HG02642 (cell line): ENCODE data around the gene POR.
"Not testable (repeated sequence)": the region's sequence is repeated elsewhere in the genome, so short reads cannot be mapped to it uniquely, and the experiment has no call there.

Experiments
- ATAC-seq: cut with Tn5 transposase; IDR thresholded peaks from one replicate; pipeline ENCODE4 v1.9.1; 2021; ENCODE audit warnings: mild to moderate bottlenecking; ENCODE audit not compliant: unreplicated experiment, poor library complexity

The POR gene

DNA sequence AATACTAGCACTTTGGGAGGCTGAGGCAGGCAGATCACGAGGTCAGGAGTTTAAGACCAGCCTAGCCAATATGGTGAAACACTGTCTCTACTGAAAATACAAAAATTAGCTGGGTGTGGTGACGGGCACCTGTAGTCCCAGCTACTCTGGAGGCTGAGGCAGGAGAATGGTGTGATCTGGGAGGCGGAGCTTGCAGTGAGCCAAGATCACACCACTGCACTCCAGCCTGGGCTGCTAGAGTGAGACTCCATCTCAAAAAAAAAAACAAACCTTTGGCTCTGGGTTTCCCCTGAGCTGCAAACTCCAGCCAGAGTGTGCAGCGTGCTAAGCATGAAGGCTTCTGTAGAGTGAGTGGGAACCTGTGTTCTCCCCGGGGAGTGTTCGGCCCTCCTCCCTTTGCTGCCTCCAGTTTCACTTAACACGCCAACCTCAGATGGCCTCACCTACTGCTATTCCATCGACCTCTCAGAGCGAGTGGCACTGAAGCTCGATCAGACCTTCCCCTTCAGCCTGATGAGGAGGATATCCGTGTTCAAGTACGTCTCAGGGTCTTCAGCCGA lies 31.6 kb upstream of the POR start:
- not testable (repeated sequence) for ATAC-seq

DNA sequence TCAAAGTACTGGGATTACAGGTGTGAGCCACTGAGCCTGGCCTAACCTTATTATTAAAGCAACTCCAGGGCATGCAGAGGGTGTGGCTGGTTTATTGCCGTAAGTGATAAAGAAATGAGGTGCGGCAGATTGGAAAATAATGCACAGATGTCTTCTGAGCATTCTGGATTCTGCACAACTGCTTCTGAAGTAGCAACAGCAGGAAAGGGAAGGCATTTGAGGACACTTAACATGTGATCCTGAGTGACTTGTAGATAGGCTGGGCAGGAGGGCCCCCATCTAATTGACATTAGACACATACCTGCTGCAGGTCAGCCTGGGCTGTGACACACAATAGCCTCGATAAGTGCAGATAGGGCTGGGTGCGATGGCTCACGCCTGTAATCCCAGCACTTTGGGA lies 30.5 kb upstream of the POR start:
- ATAC-seq: no peak

DNA sequence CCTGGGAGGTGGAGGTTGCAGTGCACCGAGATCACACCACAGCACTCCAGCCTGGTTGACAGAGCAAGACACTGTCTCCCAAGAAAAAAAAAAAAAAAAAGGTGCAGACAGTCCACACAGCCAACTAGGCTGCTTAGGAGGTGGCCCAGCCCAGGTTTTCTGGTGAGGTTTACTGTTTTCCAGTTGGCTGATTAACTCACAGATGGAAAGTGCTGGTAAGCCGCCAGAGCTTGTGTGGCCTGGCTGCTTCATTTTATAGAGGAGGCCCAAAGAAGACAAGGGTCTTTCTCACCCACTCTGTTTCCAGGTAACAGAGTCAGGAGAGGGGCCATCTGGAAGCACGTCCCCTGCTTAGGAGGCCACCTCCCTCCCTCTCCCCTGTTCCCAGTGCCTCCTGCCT lies 29.9 kb upstream of the POR start:
- ATAC-seq: no peak

DNA sequence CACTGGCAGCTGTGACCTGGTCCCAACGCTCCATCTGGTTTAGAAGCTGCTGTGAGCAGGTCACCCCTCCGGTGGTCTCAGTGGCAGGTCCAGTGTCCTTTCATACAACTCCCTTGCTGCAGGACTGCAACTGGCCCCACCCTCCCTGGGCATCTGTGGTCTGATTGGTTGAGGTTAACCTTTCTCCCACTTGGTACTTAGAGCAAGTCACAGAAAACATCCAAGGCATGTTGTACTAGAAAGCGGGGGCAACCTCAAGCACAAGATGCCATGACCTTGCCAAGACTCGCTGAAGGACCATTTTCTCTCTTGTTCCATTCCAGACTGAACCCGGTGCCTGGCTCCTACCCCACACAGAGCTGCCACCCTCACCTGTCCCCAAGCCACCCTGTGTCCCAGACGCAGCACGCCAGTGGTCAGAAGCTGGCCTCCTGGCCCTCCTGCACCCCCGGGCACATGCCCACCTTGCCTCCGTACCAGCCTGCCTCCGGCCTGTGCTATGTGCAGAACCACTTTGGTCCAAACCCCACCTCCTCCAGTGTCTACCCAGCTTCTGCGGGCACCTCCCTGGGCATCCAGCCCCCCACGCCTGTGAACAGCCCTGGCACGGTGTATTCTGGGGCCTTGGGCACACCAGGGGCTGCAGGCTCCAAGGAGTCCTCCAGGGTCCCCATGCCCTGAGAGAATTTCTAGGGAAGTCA lies 27.1 kb upstream of the POR start:
- ATAC-seq: no peak

DNA sequence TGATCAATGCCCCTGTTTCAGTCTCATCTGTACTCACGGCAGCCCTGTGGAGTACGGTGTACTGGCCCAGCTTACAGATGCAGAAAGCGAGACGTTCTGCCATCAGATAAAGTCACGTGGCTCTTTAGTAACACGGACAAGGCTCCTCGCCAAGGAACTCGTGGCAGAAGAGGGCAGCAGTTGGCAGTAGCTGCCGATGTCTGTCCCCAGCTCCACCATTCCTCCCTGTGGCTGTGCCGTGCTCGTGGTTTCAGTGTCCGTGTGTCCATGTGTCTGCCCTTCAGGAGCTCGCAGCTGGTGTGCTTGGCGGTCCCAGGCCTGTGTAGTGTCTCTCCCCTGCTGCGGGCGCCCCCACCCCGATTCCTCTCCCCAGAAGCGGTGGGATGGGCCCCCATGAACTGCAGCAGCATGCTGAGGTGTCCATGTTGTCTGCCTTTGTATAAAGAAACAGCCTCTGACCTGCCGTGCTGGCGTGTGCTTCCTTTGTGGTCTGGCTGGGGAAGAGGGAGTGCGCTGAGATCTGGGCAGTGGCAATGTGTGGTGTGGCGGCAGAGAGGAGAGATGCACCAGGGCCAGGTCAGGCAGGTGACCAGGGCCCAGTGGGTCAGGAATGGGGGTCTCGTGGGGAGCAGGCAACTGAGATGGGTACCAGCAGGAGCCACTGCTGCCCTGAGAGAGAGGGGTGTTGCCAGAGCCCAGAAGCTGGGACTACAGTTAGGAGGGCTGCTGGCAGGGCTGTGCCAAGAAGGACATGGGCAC lies 26.3 kb upstream of the POR start:
- no peak for ATAC-seq

DNA sequence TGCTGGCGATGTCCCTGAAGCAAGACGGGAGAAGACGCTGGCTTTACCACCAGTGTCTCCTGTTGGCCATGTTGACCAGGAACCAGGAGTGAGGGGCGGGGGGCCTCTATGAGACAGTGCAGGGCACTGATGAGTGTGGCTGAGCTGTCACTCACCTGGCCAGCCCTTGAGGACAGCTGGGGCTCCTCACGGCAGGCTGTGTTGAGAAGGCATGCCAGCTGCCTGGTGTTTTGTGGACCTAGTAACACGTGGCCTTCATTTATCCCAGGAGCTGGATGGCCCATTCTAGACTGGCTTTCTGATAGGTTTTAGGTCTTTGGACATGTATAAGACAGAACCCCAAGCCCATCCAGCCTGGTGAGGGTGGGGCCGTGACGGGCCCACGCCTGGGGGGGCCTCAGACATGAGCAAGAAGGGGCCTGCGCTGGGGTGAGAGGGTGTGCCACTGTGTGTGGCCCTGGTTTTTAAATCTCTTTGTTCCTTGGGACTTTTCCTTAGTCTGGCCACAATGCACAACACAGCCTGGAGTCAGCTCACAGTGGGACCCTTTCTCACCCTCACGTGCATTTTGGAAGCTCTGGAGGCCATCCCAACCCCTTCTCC lies 25.6 kb upstream of the POR start:
- no peak for ATAC-seq

DNA sequence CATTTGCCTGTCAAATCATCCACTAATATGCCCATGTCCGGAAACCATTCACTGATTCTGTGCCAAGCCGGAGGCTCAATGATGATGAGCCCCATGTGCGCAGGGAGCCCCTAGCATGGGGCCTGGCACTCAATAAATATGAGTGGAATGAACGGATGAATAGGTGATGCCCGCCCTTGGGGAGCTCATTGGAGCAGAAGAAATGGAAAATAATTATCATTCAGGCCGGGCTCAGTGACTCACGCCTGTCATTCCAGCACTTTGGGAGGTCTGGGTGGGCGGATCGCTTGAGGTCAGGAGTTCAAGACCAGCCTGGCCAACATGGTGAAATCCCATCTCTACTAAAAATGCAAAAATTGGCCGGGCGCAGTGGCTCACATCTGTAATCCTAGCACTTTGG lies 25.1 kb upstream of the POR start:
- ATAC-seq: no peak

DNA sequence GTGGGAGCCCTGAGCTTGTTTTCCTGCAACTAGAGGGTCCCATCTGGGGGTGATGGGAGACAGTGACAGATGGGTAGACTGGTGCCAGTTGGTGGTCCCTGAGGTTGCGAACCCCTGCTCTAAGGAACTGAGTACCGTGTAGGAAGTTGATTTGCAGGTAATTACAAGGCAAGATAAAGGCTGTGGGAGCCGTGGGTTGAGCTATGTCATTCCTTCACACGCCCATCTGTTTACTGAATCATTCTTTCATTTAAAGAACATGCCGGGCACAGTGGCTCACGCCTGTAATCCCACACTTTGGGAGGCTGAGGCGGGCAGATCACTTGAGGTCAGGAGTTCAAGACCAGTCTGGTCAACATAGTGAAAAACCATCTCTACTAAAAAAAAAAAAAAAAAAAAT lies 23.7 kb upstream of the POR start:
- ATAC-seq: not testable (repeated sequence)

DNA sequence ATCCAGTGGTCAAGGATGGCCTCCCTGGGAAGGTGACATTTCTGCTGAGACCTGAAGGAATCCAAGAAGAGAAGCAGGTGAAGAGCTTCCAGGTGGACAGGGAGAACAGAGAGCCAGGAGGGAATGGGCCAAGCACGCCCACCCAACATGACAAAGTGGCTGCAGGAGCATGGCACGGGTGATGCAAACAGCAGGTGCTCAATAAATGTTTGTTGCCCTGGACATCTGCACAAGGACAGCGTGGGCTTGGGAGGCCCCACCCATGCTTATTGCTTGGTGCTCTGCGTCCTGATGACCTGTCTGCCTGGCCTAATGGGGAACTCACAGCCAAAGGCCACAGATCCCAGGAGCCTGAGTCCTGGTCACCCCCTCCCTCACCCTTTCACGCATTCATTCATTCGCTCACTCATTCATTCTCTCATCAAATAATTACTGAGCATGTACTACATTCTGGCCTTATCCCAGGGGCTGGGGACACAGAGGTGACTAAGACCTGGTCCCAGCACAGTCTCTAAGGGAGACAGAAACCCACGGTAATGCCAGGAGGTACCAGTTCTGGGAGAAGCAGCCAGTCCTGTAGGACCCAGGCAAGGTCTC lies 23.0 kb upstream of the POR start:
- ATAC-seq: no peak

DNA sequence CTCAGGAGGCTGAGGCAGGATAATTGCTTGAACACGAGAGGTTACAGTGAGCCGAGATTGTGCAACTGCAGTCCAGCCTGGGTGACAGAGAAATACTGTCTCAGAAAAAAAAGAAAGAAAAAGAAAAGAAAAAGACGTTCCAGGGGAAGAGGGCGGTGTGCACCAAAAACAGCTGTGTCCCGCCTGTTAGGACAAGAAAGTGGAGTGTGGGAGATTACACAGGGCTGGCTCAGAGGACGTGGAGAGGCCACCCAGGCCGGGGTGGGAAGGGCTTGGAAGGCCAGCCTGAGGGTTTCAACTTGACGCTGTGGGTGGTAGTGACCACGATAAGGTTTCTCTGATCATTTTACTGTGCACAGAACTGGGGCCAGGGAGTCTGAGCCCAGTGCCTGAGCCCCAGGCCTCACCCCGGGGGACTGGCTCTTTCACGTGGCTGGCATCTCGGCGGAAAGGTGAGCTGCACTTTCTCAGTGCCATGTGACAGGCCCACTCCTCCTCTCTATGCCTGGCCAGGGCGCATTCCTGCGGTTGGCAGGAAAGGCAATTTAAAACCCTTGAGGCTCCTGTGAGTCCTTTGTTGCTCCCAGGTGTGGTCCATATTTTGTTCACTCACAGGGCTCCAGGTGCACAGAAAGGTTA lies 22.2 kb upstream of the POR start:
- no peak for ATAC-seq

DNA sequence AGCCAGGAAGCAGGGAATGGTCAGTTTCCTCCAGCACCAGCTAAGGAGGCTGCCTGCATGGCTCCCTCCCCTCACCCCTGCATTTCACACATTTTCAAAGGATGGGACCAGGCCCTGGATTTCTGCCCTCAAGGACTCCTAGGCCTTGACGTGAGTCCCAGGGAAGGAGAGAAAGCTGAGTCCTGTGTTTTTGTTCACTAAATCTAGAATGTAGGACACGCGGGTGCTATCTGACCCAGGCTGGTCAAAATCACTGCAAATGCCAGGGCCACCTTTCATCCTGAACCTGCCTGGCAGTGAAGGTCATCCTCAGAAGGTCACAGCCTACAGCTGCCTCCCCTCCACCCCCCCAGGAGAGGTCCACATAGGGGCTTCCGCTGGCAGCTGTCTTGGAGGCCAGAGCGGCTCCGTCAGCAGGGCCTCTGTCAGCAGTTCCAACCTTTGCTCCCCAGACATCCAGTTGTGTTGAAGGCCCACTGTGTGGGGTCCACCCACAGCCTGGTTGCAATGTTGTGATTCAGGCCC lies 18.1 kb upstream of the POR start:
- no peak for ATAC-seq

DNA sequence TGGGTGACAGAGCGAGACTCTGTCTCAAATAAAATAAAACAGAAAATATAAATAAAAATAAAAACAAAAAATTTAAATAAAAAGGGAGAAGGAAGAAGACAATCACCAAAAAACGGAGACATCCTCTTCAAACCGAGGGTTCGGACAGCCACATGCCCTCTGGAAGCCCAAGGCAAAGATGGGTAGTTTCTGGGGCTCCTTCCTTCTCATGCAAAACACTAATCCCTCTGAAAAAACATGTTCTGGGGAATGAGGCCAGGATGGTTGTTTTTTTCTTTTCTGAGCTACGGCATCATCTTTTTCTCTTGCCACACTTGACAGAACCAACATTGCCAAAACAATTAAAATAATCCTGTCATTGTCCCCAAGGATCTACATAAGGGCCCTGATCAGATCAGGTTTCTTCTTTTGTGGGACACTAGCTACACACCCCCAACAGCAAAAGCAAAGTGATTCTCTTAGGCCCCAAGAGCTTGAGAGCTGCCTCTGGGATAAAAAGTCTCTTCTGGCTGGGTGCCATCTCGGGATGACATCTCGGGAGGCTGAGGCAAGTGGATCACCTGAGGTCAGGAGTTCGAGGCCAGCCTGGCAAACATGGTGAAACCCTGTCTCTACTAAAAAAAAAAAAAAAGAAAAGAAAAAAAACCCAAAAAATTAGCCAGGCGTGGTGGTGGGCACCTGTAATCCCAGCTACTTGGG lies 14.2 kb upstream of the POR start:
- no peak for ATAC-seq

DNA sequence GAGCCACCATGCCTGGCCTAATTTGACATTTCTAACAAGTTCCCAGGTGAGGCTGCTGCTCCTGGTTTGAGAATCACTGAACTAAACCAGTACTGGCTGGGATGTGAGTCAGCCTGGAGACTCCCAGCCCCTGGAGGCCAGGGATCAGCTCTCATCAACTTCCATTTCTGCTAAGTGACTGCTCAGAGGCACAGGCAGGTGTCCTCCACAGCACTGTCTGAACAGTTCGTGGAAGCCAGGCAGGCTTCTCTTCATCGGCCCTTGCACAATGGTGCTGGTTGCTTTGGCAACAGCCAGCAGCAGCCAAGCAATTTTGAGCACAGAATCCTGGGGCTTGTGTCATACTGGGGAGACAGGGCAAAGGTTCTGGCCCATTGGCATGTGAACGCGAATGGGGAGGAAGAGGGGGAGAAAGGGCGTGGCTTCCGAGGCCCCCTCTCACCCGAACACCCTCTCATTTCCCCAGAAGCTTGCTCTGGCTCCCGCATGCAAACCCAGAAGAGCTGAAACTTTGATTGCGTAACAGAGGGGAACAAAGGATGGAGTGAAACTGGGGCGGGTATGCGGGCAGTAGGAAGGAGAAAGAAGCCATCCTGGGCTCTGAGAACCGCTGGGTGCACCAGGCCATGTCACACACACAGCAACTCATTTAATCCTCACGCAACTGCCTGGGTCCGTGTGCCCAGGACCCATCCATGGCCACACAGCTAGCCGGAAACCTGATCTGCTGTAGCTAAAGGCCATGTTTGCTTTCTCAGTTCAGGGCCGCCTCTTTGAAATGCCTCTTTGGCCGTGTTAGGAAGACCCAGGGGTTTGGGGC lies 9.0 kb upstream of the POR start:
- no peak for ATAC-seq

DNA sequence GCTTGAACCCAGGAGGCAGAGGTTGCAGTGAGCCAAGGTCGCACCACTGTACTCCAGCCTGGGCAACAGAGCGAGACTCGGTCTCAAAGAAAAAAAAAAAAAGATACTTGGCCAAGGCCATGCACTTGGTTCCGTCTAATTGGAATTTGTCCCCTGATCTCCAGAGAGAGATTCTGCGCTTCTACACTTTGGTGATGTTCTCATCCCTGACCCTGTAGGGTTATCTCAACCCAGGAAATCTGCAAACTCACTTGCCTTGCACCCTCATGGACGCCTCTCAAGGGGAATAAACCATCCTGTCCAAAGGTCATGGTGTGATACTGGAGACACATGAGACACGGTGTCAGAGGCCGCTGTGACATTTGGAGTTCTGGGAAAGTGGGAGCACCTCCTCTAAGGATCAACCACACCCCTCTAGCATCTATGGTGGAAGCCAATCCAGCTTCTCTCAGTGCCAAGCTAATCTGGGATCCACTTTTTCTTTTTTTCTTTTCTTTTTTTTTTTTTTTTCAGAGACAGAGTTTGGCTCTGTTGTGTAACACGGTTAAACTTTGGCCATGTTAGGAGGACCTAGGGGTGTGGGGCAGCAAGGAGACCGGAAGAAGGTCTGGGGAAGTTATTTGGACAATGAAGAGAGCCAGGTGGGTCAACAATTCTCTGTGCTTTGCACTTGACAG lies 7.8 kb upstream of the POR start:
- no peak for ATAC-seq

DNA sequence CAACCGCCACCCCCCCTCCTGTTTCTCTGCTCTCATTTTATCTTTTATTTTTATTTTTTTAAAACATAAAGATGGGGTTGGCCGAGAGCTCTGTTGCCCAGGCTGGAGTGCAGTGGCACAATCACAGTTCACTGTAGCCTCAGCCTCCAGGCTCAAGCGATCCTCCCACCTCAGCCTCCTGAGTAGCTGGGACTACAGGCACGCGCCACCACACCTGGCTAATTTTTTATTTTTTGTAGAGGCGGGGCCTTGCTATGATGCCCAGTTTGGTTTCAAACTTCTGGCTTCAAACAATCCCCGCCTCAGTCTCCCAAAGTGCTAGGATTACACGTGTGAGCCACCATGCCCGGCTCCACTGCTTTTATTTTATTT lies 7.3 kb upstream of the POR start:
- ATAC-seq: not testable (repeated sequence)

DNA sequence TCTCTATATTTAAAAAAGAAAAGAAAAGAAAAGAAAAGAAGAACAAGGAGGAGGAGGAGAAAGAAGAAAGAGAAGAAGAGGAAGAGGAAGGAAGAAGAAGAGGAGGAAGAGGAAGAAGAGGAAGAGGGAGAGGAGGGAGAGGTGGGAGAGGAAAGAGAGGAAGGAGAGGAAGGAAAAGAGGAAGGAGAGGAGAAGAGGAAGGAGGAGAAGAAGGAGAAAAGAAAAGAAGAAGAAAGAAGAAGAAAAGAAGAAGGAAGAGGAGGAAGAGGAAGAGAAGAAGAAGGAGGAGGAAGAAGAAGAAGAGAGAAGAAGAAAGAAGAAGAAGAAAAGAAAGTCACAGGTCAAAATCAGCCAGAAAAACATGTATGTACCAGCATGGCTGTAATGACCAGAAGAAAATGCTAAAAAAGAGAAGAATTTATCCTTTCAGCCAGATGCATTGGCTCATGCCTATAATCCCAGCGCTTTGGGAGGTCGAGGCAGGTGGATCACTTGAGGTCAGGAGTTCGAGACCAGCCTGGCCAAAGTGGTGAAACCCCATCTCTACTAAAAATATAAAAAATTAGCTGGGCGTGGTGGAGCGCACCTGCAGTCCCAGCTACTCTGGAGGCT lies 5.3 kb upstream of the POR start:
- no peak for ATAC-seq

DNA sequence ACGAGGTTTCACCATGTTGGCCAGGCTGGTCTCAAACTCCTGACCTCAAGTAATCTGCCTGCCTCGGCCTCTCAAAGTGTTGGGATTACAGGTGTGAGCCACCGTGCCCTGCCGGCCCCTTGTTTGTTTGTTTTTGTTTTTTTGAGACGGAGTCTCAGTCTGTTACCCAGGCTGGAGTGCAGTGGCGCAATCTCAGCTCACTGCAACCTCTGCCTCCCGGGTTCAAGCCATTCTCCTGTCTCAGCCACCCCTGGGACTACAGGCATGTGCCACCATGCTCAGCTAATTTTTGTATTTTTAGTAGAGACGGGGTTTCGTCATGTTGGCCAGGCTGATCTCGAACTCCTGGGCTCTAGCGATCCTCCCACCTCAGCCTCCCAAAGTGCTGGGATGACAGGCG lies 3.8 kb upstream of the POR start:
- ATAC-seq: not testable (repeated sequence)

DNA sequence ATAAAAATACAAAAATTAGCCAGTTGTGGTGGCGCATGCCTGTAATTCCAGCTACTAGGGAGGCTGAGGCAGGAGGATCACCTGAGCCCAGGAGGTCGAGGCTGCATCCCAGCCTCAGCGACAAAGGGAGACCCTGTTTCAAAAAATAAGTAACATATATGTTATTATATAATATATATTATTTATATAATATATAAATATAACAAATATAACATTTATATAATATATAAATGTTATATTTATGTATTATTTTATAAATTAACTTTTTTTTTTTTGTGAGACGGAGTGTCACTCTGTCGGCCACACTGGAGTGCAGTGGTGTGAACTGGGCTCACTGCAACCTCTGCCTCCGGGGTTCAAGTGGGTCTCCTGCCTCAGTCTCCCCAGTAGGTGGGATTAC lies 1.5 kb upstream of the POR start:
- ATAC-seq: no peak
